IPS DF 4.7 (cell line): ENCODE data around the gene ANKRD36B.
"Not testable (repeated sequence)": the region's sequence is repeated elsewhere in the genome, so short reads cannot be mapped to it uniquely, and the experiment has no call there.

Experiments
- DNase-seq: peaks from one replicate; pipeline ENCODE4 v3.0.0-alpha.2; 2013; ENCODE audit warnings: low spot score; ENCODE audit errors: extremely low read depth

ANKRD36B gene

DNA sequence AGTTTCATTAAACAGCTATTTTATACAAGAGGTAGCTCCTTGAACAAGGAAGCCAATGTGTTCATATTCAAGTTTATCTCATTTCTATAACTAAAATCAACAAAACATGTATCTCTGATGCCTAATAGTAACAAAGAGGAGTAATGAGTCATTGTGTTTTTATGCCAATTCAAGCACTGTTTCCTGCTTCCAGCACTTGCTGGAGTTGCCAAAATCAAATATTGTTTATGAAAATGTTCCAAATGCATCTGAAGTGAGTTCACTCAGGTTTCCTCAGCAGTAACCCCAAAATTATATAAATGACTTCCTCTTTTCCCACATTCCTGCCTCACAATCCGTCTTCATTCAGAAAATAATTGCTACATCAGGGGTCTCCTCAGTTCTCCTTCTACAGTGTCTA is 39.2 kb downstream of the ANKRD36B start:
- not testable (repeated sequence) for DNase-seq

DNA sequence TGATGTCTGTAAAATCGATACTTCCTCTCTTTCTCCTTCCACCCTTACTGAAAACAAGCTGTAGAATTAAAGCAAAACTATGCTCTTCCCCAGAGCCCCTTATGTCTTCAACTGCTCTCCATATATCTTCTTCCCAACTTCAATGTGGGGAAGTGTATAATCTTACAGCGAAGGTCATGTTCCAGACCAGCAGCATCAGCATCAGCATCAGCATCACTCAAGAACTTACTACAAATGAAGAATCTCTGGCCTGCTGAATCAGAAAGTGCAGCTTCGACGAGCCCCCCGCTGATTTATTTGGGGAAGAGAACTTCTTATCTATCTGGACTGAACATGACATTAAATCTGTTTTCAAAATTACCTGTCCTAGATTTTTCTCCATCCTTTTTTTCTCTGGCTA is 40.6 kb downstream of the ANKRD36B start:
- DNase-seq, result not testable (repeated sequence)

DNA sequence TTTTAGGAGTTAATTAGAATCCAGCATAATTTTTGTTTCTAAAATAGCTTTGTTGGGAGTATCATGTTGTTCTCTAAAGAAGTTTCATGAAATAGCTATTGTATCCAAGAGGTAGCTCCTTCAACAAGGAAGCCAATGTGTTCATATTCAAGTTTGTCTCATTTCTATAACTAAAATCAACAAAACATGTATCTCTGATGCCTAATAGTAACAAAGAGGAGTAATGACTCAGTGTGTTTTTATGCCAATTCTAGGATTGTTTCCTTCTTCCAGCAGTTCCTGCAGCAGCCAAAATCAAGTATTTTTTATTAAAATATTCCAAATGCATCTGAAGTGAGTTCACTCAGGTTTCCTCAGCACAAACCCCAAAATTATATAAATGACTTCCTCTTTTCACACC is 41.1 kb downstream of the ANKRD36B start:
- DNase-seq, result not testable (repeated sequence)

DNA sequence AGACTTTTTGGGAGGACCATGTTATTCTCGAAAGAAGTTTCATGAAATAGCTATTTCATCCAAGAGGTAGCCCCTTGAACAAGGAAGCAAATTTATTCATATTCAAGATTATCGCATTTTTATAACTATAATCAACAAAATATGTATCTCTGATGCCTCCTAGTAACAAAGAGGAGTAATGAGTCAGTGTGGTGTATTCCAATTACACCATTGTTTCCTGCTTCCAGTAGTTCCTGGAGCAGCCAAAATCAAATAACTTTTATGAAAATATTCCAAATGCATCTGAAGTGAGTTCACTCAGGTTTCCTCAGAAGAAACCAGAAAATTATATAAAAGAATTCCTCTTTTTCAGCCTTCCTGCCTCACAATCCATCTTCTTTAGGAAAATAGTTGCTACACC is 43.0 kb downstream of the ANKRD36B start:
- DNase-seq, result no peak

- not testable (repeated sequence) for DNase-seq
Observed at GRCh38 chr2:97544911-97545310, 44.8 kb downstream of the ANKRD36B start.

GRCh38 chr2:97525904-97526303 is 63.8 kb downstream of the ANKRD36B start:
- not testable (repeated sequence) for DNase-seq

GRCh38 chr2:97523816-97524215 is 65.9 kb downstream of the ANKRD36B start:
- DNase-seq, result not testable (repeated sequence)

GRCh38 chr2:97522916-97523555 is 66.6 kb downstream of the ANKRD36B start:
- not testable (repeated sequence) for DNase-seq

DNA sequence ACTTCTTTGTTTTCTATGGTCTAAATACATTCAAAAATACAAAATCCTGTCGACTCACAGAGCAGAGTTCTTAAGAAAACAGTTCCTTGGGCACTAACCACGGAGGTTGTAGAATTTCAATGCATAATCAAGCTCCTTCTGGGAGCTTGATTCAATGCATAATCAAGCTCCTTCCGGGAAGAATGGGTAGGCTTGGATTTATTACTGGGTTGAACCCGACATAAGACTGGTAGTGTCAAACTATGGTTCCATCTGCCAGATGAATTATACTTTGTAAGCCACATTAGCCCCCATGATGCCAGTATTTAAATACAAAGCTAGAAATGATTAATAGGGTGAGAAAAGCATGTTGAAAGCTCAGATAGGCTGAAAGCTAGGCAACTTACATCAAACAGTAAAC is 94.0 kb downstream of the ANKRD36B start:
- DNase-seq, result not testable (repeated sequence)

DNA sequence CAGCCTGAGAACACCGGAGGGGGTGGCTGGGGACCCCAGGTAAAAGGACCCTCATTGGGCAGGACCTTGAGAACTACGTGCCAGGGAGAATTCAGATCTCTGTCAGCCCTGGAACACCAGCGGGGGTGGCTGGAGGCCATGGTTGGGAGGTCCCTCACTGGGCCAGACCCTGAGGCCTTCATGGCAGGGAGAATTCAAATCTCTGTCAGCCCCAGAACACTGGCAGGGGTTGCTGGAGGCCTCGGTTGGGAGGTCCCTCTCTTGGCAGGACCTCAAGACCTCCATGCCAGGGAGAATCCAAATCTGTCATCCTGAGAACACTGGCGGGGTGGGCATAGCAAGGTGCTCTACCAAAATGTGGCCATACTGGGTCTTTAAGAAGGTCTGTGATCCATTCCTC is 99.5 kb downstream of the ANKRD36B start:
- DNase-seq, result not testable (repeated sequence)
